WTC11 (cell line): ENCODE measurements around the gene C17orf75. TPM values are rescaled to one million over a fixed set of nuclear protein-coding genes. Genes with fewer than 3 reads are reported as not detected.

Experiments used
- ATAC-seq: fragments of 200-7000 bp; cut with Tn5 transposase; 2 replicates; pipeline ENCODE4 v1.10.0; 2021; ENCODE audit warnings: mild to moderate bottlenecking, moderate library complexity
- CTCF ChIA-PET: fragments of 300-600 bp; sonication (Branson Sonifier 250); formaldehyde crosslinking; loops from one replicate; lab custom pipeline; 2021; ENCODE audit warnings: antibody characterized with exemption; lab: Charles Lee
- POLR2A ChIA-PET: fragments of 350-600 bp; sonication (Branson Sonifier 250); formaldehyde crosslinking; loops from one replicate; lab custom pipeline; 2021; ENCODE audit warnings: antibody characterized with exemption; lab: Charles Lee
- DNase-seq: peaks from one replicate; pipeline ENCODE4 v3.0.0; 2021; ENCODE audit warnings: low spot score
- H3K27ac Mint-ChIP-seq: 2 replicates; pipeline ENCODE4 v1.8.0; 2021; ENCODE audit warnings: mixed read lengths
- H3K27me3 Mint-ChIP-seq: 2 replicates; pipeline ENCODE4 v1.8.0; 2021; ENCODE audit warnings: low read depth, mild to moderate bottlenecking, moderate library complexity, mixed read lengths
- H3K36me3 Mint-ChIP-seq: 2 replicates; pipeline ENCODE4 v1.8.0; 2021; ENCODE audit warnings: mixed read lengths
- H3K4me1 Mint-ChIP-seq: 2 replicates; pipeline ENCODE4 v1.8.0; 2022; ENCODE audit warnings: mixed read lengths
- H3K4me3 Mint-ChIP-seq: 2 replicates; pipeline ENCODE4 v1.8.0; 2021; ENCODE audit warnings: mild to moderate bottlenecking, moderate library complexity, mixed read lengths
- H3K9me3 Mint-ChIP-seq: 2 replicates; pipeline ENCODE4 v1.8.0; 2021; ENCODE audit warnings: mixed read lengths
- GTF2I ChIP-seq: fragments of 250-450 bp; sonication (Bioruptor Pico); conservative IDR thresholded peaks from 2 replicates; pipeline ENCODE4 v1.4.0; 2021; ENCODE audit warnings: mild to moderate bottlenecking
- KAT7 ChIP-seq: sonication (generic); formaldehyde crosslinking; IDR thresholded peaks from 2 replicates; pipeline ENCODE4 v1.8.1; 2023; ENCODE audit warnings: missing genetic modification reagents, mild to moderate bottlenecking, borderline replicate concordance
- NFE2L1 ChIP-seq: sonication (generic); formaldehyde crosslinking; IDR thresholded peaks from 2 replicates; pipeline ENCODE4 v1.8.1; 2023; ENCODE audit warnings: missing genetic modification reagents
- OVOL2 ChIP-seq: fragments of 250-450 bp; sonication (Bioruptor Pico); IDR thresholded peaks from 2 replicates; pipeline ENCODE4 v1.9.0; 2021; ENCODE audit warnings: mild to moderate bottlenecking, borderline replicate concordance
- TEAD1 ChIP-seq: sonication (generic); formaldehyde crosslinking; IDR thresholded peaks from 2 replicates; pipeline ENCODE4 v1.8.0; 2022; ENCODE audit warnings: mild to moderate bottlenecking, missing genetic modification reagents
- TEAD4 ChIP-seq: sonication (generic); formaldehyde crosslinking; IDR thresholded peaks from 2 replicates; pipeline ENCODE4 v1.8.0; 2022; ENCODE audit warnings: mild to moderate bottlenecking, missing genetic modification reagents
- ZNF232 ChIP-seq: sonication (generic); formaldehyde crosslinking; IDR thresholded peaks from 2 replicates; pipeline ENCODE4 v1.8.0; 2022; ENCODE audit warnings: mild to moderate bottlenecking, missing genetic modification reagents
- total RNA-seq: library from RNA; stranded (reverse); gene quantifications from 3 replicates; pipeline ENCODE4 v1.2.3, GENCODE V29; 2021
- TF ChIP-seq, protein P1 (sequence below): sonication (generic); formaldehyde crosslinking; IDR thresholded peaks from 2 replicates; pipeline ENCODE4 v1.8.1; 2023; ENCODE audit warnings: mild to moderate bottlenecking, missing genetic modification reagents
- TF ChIP-seq, protein P2 (sequence below): sonication (generic); formaldehyde crosslinking; conservative IDR thresholded peaks from 2 replicates; pipeline ENCODE4 v1.8.1; 2022; ENCODE audit warnings: mild to moderate bottlenecking, missing genetic modification reagents
- TF ChIP-seq, protein P3 (sequence below): sonication (generic); formaldehyde crosslinking; IDR thresholded peaks from 2 replicates; pipeline ENCODE4 v1.8.1; 2022; ENCODE audit warnings: low read depth, missing genetic modification reagents, borderline replicate concordance
- TF ChIP-seq, protein P4 (sequence below): sonication (generic); formaldehyde crosslinking; IDR thresholded peaks from 2 replicates; pipeline ENCODE4 v1.8.0; 2023; ENCODE audit warnings: missing genetic modification reagents, mild to moderate bottlenecking, borderline replicate concordance
- TF ChIP-seq, protein P5 (sequence below): sonication (generic); formaldehyde crosslinking; IDR thresholded peaks from 2 replicates; pipeline ENCODE4 v1.8.0; 2023; ENCODE audit warnings: missing genetic modification reagents
- TF ChIP-seq, protein P6 (sequence below): fragments of 200-600 bp; IDR thresholded peaks from 2 replicates; pipeline ENCODE4 v1.8.0; 2022; ENCODE audit warnings: antibody characterized with exemption
- TF ChIP-seq, protein P7 (sequence below): sonication (generic); formaldehyde crosslinking; IDR thresholded peaks from 2 replicates; pipeline ENCODE4 v1.8.0; 2023; ENCODE audit warnings: mild to moderate bottlenecking, missing genetic modification reagents
- TF ChIP-seq, protein P8 (sequence below): fragments of 250-450 bp; sonication (Bioruptor Pico); IDR thresholded peaks from 2 replicates; pipeline ENCODE4 v1.9.0; 2021; ENCODE audit warnings: mild to moderate bottlenecking

The C17orf75 gene
- total RNA-seq, 1 experiment from 2014 or later = 35.5 TPM

DNA sequence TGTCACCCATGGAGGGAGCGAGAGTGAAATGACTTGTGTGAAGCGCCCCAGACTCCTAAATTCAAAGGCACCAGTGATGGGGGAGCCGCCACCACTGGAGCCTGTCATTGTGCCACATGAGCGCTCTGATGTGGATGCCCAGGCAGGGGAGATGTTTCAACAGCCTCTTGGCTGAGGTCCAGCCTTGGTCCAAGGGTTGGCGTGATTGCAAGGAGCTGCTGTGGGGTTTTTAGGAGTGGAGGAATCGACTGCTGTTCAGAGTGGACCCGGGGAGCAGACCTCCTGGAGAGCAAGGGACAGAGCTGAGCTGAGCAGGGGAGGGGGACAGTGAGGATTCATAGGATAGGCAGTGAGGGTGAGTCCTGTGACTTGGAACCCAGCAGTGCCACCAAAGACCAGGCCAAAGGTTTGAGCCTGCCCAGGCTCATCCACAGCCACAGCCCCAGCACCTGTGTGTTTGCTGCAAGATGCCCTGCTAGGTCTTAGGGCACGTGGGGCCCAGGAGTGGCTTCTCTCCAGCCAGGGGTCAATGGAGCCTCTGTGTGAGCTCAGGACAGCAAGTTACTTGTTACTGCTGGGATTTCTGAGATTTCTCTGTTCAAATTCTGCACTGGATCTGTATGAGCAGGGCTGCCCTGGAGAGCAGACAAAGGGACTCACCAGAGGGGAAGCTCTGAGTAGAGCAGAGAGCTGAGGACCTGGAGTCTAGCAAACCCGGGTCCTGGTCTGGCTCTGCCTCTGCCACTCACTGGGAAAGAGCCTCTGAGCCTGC lies 56.0 kb downstream of the C17orf75 start:
- POLR2A ChIA-PET = no interaction called here
- Mint-ChIP-seq H3K27ac (no peak overlapping the region; the same call in 1 of the 2 replicates), H3K27me3 (no peaks in the 10 kb centered on the region; the same call in 1 of the 2 replicates), H3K9me3 (no peaks in the 10 kb centered on the region), H3K4me3 (no peak overlapping the region), H3K4me1 (peaks cover 62% of the 10 kb centered on the region), H3K36me3 (no peaks in the 10 kb centered on the region)
- ATAC-seq = no peak
- TF ChIP-seq, protein P1, sequence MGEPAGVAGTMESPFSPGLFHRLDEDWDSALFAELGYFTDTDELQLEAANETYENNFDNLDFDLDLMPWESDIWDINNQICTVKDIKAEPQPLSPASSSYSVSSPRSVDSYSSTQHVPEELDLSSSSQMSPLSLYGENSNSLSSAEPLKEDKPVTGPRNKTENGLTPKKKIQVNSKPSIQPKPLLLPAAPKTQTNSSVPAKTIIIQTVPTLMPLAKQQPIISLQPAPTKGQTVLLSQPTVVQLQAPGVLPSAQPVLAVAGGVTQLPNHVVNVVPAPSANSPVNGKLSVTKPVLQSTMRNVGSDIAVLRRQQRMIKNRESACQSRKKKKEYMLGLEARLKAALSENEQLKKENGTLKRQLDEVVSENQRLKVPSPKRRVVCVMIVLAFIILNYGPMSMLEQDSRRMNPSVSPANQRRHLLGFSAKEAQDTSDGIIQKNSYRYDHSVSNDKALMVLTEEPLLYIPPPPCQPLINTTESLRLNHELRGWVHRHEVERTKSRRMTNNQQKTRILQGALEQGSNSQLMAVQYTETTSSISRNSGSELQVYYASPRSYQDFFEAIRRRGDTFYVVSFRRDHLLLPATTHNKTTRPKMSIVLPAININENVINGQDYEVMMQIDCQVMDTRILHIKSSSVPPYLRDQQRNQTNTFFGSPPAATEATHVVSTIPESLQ (CRISPR knock-in tag) = no peak
- no peak for TF ChIP-seq ZNF232 (CRISPR knock-in tag)
- TF ChIP-seq, protein P2, sequence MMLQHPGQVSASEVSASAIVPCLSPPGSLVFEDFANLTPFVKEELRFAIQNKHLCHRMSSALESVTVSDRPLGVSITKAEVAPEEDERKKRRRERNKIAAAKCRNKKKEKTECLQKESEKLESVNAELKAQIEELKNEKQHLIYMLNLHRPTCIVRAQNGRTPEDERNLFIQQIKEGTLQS (CRISPR knock-in tag) = no peak
- TF ChIP-seq, protein P3, sequence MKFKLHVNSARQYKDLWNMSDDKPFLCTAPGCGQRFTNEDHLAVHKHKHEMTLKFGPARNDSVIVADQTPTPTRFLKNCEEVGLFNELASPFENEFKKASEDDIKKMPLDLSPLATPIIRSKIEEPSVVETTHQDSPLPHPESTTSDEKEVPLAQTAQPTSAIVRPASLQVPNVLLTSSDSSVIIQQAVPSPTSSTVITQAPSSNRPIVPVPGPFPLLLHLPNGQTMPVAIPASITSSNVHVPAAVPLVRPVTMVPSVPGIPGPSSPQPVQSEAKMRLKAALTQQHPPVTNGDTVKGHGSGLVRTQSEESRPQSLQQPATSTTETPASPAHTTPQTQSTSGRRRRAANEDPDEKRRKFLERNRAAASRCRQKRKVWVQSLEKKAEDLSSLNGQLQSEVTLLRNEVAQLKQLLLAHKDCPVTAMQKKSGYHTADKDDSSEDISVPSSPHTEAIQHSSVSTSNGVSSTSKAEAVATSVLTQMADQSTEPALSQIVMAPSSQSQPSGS (CRISPR knock-in tag) = no peak
- TF ChIP-seq NFE2L1 = no peak
- TF ChIP-seq, protein P4, sequence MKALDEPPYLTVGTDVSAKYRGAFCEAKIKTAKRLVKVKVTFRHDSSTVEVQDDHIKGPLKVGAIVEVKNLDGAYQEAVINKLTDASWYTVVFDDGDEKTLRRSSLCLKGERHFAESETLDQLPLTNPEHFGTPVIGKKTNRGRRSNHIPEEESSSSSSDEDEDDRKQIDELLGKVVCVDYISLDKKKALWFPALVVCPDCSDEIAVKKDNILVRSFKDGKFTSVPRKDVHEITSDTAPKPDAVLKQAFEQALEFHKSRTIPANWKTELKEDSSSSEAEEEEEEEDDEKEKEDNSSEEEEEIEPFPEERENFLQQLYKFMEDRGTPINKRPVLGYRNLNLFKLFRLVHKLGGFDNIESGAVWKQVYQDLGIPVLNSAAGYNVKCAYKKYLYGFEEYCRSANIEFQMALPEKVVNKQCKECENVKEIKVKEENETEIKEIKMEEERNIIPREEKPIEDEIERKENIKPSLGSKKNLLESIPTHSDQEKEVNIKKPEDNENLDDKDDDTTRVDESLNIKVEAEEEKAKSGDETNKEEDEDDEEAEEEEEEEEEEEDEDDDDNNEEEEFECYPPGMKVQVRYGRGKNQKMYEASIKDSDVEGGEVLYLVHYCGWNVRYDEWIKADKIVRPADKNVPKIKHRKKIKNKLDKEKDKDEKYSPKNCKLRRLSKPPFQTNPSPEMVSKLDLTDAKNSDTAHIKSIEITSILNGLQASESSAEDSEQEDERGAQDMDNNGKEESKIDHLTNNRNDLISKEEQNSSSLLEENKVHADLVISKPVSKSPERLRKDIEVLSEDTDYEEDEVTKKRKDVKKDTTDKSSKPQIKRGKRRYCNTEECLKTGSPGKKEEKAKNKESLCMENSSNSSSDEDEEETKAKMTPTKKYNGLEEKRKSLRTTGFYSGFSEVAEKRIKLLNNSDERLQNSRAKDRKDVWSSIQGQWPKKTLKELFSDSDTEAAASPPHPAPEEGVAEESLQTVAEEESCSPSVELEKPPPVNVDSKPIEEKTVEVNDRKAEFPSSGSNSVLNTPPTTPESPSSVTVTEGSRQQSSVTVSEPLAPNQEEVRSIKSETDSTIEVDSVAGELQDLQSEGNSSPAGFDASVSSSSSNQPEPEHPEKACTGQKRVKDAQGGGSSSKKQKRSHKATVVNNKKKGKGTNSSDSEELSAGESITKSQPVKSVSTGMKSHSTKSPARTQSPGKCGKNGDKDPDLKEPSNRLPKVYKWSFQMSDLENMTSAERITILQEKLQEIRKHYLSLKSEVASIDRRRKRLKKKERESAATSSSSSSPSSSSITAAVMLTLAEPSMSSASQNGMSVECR (CRISPR knock-in tag) = no peak
- TF ChIP-seq, protein P5, sequence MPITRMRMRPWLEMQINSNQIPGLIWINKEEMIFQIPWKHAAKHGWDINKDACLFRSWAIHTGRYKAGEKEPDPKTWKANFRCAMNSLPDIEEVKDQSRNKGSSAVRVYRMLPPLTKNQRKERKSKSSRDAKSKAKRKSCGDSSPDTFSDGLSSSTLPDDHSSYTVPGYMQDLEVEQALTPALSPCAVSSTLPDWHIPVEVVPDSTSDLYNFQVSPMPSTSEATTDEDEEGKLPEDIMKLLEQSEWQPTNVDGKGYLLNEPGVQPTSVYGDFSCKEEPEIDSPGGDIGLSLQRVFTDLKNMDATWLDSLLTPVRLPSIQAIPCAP (CRISPR knock-in tag) = no peak
- TF ChIP-seq, protein P6, sequence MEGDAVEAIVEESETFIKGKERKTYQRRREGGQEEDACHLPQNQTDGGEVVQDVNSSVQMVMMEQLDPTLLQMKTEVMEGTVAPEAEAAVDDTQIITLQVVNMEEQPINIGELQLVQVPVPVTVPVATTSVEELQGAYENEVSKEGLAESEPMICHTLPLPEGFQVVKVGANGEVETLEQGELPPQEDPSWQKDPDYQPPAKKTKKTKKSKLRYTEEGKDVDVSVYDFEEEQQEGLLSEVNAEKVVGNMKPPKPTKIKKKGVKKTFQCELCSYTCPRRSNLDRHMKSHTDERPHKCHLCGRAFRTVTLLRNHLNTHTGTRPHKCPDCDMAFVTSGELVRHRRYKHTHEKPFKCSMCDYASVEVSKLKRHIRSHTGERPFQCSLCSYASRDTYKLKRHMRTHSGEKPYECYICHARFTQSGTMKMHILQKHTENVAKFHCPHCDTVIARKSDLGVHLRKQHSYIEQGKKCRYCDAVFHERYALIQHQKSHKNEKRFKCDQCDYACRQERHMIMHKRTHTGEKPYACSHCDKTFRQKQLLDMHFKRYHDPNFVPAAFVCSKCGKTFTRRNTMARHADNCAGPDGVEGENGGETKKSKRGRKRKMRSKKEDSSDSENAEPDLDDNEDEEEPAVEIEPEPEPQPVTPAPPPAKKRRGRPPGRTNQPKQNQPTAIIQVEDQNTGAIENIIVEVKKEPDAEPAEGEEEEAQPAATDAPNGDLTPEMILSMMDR = no peak
- TF ChIP-seq KAT7 = no peak
- no peak for TF ChIP-seq GTF2I (CRISPR knock-in tag)
- no peak for TF ChIP-seq OVOL2
- TF ChIP-seq TEAD1 = no peak
- TF ChIP-seq, protein P7, sequence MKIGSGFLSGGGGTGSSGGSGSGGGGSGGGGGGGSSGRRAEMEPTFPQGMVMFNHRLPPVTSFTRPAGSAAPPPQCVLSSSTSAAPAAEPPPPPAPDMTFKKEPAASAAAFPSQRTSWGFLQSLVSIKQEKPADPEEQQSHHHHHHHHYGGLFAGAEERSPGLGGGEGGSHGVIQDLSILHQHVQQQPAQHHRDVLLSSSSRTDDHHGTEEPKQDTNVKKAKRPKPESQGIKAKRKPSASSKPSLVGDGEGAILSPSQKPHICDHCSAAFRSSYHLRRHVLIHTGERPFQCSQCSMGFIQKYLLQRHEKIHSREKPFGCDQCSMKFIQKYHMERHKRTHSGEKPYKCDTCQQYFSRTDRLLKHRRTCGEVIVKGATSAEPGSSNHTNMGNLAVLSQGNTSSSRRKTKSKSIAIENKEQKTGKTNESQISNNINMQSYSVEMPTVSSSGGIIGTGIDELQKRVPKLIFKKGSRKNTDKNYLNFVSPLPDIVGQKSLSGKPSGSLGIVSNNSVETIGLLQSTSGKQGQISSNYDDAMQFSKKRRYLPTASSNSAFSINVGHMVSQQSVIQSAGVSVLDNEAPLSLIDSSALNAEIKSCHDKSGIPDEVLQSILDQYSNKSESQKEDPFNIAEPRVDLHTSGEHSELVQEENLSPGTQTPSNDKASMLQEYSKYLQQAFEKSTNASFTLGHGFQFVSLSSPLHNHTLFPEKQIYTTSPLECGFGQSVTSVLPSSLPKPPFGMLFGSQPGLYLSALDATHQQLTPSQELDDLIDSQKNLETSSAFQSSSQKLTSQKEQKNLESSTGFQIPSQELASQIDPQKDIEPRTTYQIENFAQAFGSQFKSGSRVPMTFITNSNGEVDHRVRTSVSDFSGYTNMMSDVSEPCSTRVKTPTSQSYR (CRISPR knock-in tag) = no peak
- no peak for TF ChIP-seq TEAD4
- TF ChIP-seq, protein P8, sequence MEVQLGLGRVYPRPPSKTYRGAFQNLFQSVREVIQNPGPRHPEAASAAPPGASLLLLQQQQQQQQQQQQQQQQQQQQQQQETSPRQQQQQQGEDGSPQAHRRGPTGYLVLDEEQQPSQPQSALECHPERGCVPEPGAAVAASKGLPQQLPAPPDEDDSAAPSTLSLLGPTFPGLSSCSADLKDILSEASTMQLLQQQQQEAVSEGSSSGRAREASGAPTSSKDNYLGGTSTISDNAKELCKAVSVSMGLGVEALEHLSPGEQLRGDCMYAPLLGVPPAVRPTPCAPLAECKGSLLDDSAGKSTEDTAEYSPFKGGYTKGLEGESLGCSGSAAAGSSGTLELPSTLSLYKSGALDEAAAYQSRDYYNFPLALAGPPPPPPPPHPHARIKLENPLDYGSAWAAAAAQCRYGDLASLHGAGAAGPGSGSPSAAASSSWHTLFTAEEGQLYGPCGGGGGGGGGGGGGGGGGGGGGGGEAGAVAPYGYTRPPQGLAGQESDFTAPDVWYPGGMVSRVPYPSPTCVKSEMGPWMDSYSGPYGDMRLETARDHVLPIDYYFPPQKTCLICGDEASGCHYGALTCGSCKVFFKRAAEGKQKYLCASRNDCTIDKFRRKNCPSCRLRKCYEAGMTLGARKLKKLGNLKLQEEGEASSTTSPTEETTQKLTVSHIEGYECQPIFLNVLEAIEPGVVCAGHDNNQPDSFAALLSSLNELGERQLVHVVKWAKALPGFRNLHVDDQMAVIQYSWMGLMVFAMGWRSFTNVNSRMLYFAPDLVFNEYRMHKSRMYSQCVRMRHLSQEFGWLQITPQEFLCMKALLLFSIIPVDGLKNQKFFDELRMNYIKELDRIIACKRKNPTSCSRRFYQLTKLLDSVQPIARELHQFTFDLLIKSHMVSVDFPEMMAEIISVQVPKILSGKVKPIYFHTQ (CRISPR knock-in tag) = no peak
- CTCF ChIA-PET = interaction anchor here (1.0 to 3.3 kb wide), 2 partner anchors 32 to 33 kb away, joined by 5 to 28 read pairs; no protein-coding TSS in a partner anchor
- DNase-seq = no peak
